GM18526 (cell line): Measurements from ENCODE around the gene EPX.

ENCODE experiments used
- POLR2A ChIP-seq: IDR thresholded peaks from 3 replicates; pipeline ENCODE4 v1.6.1; 2011; ENCODE audit not compliant: insufficient read length; ENCODE audit errors: extremely low read depth

Gene EPX, protein sequence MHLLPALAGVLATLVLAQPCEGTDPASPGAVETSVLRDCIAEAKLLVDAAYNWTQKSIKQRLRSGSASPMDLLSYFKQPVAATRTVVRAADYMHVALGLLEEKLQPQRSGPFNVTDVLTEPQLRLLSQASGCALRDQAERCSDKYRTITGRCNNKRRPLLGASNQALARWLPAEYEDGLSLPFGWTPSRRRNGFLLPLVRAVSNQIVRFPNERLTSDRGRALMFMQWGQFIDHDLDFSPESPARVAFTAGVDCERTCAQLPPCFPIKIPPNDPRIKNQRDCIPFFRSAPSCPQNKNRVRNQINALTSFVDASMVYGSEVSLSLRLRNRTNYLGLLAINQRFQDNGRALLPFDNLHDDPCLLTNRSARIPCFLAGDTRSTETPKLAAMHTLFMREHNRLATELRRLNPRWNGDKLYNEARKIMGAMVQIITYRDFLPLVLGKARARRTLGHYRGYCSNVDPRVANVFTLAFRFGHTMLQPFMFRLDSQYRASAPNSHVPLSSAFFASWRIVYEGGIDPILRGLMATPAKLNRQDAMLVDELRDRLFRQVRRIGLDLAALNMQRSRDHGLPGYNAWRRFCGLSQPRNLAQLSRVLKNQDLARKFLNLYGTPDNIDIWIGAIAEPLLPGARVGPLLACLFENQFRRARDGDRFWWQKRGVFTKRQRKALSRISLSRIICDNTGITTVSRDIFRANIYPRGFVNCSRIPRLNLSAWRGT

GRCh38 chr17:58192612-58193011, at the start of gene EPX:
Gene EPX (plus strand): TSS chr17:58192726. CDS start chr17:58192847, 121 bp downstream.
- no peak for TF ChIP-seq POLR2A

GRCh38 chr17:58144801-58145200, 47.7 kb upstream of the EPX start:
- TF ChIP-seq POLR2A: no peak

- no peak for TF ChIP-seq POLR2A
Measured at GRCh38 chr17:58147930-58148434, 44.5 kb upstream of the EPX start, which contains the start of gene OR4D1. Gene OR4D1 (plus strand): TSS chr17:58148384. CDS start chr17:58155154, 6,770 bp downstream.

DNA sequence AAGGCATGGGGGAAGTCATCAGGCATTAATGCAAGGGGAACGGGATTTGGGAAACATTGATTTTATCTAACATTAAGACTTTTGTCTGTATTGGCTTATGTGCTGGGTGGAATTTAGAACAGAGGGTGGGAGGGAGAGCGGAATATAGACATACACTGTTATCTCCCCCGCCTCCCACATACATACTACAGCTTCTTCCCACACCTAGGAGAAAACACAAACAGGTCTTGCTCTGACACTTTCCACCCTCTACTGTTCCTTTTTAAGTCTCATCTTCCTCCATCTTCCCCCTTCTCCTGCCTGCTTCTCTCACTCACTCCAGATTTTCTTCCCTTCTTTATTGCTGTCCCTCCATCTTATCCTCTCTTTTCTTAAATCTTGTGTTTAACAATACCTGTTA, 43.9 kb upstream of the EPX start:
- TF ChIP-seq POLR2A: no peak

DNA sequence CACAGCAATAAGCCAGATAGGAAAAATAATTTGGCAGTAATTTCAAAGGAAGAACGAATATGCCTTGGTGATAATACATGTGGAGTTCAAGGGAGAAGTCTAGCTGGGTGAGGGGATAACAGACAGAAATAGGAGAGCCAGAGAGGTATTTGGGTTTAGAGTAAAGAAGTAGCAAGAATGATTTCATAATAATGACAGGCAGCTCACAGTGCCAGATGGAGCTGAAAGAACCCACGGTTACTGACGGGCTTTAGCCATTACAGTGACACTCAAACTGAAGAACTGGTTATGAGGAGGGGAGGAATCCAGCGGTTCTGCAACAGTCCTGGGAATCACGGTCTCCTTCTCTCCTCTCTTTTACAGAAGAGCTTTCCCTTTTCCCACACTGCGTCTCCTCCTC, 42.1 kb upstream of the EPX start:
- no peak for TF ChIP-seq POLR2A

- no peak for TF ChIP-seq POLR2A
Measured at GRCh38 chr17:58153046-58153445, 39.5 kb upstream of the EPX start.

GRCh38 chr17:58153671-58154070, 38.9 kb upstream of the EPX start:
- TF ChIP-seq POLR2A: no peak

DNA sequence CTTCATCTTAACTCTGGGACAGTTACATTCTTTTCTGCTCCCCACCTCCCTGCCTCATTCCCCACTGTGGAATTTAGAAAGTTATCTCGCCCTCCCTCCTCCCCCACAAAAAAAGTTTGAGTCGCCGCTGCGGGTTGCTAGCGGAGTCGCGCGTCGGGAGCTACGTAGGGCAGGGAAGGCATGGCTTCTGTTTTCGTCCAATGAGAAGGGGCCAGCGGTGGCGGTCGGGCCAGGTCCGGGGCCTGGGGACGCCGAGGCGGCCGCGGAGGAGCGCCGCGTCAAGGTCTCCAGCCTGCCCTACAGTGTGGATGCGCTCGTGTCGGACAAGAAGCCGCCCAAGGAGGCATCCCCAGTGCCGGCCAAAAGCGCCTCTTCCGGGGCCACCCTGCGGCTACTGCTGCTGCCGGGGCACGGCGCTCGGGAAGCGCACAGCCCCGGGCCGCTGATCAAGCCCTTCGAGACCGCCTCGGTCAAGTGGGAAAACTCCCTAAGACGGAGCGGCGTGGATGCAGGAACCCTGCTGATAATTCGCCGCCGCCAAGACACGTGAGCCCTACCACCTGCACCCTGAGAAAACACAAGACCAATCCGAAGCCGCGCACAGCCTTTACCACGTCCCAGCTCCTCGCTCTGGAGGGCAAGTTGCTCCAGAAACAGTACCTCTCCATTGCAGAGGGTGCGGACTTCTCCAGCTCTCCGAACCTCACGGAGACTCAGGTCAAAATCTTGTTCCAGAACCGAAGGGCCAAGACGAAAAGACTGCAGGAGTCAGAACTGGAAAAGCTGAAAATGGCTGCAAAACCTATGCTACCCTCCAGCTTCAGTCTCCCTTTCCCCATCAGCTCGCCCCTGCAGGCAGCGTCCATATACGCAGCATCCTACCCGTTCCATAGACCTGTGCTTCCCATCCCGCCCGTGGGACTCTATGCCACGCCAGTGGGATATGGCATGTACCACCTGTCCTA, 35.4 kb upstream of the EPX start:
- no peak for TF ChIP-seq POLR2A

DNA sequence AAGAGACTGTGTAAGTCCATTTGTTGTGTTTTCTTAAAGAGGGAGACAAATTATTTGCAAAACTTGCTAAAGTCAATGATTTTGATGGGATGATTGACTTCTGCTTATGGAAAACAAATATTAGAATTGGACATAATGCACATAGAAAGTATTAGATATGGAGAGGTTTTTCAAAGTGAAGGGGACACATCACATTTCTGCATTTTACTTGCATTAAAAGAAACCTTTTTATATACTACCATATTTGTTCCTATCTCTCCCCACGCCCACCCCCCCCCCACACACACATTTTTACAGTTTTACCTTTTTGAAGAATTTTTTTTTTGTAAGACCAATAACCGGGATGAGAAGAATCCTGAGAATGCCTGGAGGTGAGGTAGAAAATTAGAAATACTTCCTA, 34.3 kb upstream of the EPX start:
- no peak for TF ChIP-seq POLR2A

DNA sequence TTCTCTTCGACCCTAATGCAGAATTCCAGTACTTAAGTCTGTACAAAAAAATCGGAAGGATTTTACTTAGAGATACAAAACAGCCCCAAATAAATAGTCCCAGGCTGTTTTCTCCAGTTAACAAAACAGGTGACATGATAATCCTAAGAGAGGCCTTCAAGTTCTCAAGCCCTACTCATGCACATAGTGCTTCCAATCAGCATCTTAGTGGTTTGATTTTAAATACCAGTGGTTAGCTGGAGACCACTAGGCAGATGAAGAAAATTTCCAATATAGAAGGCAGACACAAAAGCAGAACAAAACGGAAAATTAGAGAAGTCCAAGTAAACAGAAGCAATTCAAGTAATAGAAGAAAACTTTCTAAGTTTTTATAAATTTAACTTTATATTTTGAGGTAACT, 31.0 kb upstream of the EPX start:
- no peak for TF ChIP-seq POLR2A

GRCh38 chr17:58165981-58166380, 26.5 kb upstream of the EPX start:
- no peak for TF ChIP-seq POLR2A

DNA sequence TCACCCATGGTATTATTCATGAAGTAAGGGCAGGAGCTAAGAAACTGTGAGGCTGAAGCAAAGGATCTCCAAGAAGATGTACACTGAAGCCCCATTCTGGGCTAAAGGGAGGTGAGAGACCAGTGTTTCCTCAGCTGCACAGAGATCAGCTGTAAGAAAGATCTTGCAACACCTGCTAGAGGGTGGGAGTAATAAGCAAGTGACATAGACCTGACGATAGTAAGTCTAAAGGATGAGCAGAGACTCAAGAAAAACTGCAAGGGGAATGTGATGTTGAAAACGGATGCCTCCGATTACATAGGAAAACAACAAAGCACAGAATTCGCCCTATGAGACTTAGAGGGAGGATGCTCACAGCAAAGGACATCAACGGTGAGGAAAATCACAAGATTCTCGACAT, 25.8 kb upstream of the EPX start, which contains the start of gene OR4D2:
OR4D2 (plus strand) TSS at position 301 of the 400 bp plus-strand sequence. CDS start 2,674 bp downstream, outside the sequence.
- no peak for TF ChIP-seq POLR2A

- no peak for TF ChIP-seq POLR2A
Measured at GRCh38 chr17:58170622-58171021, 21.9 kb upstream of the EPX start.

- no peak for TF ChIP-seq POLR2A
Measured at GRCh38 chr17:58172369-58173071, 20.0 kb upstream of the EPX start.

DNA sequence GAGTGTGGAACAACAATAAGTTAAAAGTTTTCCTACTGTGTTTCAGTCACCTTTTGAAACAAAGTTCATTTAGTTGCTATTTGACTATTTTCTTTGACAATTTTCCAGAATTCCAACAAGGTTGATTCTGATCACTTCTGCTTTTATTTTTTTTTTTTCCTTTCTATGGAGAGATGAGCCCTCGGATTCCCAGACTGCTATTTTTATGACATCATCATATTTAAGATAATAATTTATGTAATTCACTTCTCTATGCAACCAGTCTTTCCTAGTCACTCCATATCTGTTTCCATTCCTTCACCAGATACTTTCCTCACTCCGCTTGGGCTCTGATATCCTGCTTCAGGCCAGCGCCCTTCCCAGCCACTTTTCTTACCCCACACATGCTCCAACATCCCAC, 17.7 kb upstream of the EPX start:
- no peak for TF ChIP-seq POLR2A

- no peak for TF ChIP-seq POLR2A
Measured at GRCh38 chr17:58176200-58176599, 16.3 kb upstream of the EPX start.
